GM18498 (cell line): ENCODE measurements around the gene TTLL12.

ENCODE experiments used
- ATAC-seq: cut with Tn5 transposase; IDR thresholded peaks from one replicate; pipeline ENCODE4 v1.9.1; 2021; ENCODE audit warnings: mild to moderate bottlenecking, moderate library complexity; ENCODE audit not compliant: unreplicated experiment

TTLL12 gene

DNA sequence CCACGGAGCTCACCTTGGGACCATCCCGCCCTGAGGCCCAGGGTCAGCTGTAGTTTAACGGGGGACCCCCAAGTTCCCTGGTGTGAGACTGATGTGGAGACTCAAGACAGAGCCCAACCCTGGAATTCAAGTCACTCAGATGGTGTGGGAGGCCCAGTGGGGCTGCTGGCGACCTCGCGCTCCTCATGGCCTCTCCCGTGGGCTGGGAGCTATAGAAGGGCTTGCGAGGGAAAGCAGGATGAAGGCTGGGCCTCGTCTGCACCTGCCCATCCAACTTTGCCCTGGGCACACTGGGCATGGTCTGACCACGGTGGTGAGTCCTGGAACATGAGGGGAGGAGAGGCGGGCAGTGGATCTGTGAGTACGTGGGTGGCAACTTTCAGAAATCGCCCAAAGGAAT, 13.6 kb upstream of the TTLL12 start:
- no peak for ATAC-seq

DNA sequence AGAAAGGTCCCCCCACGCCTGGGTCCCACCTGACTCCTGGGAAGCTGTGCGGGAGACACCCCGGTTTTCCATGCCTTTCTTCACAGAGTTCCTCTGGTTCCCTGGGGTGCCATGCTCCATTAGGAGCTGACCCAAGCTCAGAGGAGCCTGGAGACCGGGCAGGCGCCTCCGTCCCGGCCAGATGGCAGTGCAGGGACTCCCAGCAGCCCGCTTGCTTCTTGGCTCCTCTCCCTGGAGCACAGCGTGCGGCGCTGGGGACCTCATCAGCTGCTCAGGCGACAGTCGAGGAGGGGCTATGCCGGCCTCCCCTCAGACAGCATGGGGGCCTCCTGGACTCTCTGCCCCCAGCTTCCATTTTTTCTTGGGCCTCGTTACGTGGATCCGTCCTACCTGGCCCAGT, 13.1 kb upstream of the TTLL12 start:
- ATAC-seq, result no peak

DNA sequence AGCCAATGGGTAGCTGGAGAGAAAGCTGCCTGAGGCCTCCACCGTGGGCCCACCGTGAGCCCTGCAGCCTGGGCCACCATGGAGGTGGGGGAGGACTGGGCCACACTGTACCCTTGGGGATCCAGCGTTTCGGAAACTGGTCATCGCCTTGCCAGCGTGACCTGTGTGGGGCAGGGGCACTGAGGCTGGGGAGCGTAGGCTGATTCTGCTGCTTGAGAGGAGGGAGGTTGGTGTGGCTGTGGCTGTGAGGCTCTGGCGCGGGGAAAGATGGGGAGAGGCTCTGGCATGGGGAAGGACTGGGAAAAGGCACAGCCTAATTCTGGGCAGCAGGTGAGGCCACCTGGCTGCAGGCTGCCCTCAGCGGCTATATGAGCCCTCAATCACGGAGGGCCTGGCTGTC, 12.6 kb upstream of the TTLL12 start:
- ATAC-seq, result no peak

DNA sequence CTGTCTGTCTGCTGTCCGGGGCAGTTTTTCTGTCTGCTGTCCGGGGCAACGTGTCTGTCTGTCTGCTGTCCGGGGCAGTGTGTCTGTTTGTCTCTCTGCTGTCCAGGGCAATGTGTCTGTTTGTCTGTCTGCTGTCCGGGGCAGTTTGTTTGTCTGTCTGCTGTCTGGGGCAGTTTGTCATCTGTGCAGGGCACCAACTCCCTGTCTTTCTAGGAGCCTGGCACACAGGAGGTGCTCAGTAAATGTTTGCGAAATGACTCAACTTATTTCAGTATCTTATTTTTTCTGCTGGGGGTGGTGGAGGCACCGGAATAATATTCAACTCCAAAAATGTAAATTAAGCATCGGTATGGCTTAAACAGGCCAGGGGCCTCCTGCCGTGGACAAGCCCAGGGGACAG, 12.0 kb upstream of the TTLL12 start:
- no peak for ATAC-seq

DNA sequence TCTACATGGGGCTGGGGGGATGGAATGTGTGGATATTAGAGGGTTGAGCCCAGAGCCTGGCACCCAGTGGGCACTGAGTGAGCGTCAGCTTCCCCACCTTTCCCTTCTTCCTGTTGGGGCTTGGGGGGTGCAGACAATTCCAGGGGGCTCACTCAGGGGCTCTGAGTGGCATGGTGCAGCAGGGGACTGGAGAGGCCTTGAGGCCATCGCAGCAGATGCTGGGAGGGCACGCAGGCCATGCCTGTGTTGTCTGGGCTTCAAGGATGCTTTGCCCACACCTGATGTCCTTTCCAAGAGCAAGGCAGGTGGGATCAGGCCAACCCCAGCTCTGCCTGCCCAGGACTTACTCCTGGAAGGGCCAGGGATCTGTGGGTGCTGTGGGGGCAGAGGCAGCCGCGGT, 11.2 kb upstream of the TTLL12 start:
- no peak for ATAC-seq

DNA sequence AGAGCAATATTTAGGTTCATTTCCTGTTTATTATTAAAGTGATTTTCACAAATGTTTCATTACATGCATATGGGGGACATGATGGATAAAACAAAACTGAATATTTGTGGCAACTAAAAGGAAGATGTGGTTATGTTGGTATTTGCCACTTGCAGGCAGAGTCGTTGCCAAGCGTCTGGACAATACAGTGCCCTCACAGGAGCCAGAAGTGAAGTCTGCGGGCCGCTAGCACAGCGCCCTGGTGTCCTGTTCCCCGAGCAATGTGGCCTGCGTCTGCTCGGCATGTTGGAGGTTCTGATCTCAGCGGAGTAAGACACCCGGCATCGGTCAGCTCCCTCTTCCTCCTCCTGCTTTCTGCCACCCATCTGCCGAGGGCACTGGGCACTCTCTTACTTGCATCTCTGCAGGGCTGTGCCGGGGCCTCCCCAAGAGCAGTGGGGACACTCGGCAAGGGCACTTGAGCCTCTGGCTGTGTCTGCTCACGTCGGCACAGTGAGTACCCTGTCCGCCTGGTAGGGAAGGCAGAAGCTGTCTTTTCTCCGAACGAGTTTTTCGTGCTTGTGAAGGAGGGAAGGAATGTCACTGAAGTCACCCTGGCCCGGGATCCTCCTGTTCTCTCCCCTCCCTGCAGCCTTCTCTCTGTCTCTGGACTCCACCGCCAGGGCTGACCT, 10.5 kb upstream of the TTLL12 start:
- ATAC-seq, result no peak

DNA sequence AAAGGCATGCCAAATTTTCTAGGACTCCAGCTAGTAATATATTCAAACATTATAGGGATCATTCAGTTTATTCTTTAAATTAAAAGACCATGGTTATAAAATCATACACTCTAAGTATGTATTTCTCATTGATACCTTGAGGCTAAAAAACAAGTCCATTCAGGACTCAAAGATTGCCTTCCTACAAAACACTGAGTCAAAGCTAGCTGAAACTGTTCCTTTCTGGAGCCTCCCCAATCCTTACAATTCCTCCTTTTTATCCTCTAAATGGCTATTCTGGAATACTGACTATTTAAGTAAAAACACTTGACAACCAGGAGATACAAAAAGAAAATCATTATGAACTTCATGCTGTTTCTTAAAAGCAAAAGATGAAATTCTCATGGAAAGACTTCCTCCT, 4.9 kb upstream of the TTLL12 start:
- no peak for ATAC-seq

DNA sequence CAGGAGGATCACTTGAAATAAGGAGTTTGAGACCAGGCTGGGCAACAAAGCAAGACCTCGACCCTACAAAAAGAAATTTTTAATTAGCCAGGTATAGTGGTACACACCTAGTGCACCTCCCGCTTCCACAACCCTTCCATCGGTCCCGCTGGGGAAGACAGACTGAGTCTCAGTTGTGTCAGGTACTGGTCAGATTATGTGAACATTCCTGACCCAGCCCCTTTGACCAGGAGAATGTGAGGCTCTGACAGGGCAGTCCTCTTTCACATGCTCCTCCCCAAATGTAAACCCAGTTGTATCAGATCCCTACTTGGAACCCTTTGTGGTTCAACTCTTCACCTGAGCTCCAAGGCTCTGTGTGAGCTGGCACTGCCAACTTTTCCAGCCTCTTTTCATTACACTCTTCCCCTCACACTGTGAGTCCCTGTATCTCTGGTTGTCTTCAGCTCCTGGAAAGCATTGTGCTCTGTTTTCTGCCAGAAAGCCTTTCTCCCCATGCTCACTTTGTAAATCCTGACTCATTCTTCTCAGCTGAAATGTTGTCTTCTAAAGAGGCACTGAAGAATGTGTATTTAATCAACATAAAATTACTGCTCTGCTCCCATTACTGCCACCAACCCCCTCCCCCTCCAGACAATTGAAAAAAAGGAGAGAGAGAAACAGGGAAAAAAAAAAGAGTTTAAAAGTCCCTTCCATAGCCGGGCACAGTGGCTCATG, 2.1 kb upstream of the TTLL12 start:
- no peak for ATAC-seq

DNA sequence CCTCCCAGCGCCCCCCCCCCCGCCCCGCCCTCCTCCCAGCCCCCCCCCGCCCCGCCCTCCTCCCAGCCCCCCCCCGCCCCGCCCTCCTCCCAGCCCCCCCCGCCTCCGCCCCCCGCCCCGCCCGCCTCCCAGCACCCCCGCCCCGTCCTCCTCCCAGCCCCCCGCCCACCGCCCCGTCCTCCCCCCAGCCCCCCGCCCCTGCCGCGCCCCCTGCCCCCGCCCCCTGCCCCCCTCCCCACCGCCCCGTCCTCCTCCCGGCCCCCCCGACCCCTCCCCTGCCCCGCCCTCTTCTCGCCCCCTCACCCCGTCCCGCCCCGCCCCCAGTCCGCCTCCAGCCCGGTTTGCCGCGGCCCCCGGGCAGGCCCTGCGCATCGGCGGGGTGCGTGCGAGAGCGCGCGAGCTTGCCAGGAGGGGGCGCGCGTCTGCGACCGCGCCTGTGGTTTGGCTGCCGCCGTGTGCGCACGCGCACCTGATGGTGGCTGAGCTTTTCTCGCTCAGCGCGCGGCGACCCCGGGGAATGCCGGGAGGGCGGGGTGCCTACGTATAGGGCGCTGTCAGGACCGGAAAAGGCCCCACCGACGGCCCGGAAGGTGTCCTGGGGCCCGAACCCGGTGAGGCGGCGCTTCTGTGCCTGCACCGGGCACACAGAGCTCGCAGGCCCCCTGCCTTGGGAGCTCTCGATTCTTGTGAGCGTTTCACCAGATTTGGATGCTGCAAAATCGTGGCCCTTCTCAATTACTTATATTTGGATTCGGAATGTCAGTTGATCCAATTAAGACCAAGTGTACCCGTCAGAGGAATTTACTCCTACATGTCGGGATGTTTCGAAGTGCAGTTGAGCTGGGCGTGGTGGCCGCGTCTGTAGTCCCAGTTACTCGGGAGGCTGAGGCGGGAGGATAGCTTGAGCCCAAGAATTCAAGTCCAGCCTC, 501 bp upstream of the TTLL12 start:
- peak; percentile 88 for ATAC-seq

DNA sequence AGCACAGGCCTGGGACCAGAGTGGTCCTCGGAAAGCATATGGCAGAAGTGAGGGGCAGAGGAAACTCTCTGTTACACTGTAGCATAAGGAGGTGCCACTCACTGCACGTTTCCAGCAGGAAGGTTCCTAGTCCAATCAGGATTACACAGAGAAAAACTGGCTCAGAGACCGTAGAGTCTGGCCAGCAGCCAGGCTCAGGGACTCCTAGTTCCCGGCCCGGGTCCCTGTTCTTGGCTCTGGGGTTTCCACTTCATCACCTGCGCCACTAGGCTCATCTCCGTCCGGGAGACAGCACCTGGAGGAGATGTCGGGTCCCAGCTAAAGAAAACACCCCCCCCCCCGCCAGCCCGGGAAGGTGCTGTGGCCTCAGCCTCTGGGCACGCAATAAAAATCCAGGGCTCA, 1.1 kb downstream of the TTLL12 start:
- ATAC-seq, result no peak

DNA sequence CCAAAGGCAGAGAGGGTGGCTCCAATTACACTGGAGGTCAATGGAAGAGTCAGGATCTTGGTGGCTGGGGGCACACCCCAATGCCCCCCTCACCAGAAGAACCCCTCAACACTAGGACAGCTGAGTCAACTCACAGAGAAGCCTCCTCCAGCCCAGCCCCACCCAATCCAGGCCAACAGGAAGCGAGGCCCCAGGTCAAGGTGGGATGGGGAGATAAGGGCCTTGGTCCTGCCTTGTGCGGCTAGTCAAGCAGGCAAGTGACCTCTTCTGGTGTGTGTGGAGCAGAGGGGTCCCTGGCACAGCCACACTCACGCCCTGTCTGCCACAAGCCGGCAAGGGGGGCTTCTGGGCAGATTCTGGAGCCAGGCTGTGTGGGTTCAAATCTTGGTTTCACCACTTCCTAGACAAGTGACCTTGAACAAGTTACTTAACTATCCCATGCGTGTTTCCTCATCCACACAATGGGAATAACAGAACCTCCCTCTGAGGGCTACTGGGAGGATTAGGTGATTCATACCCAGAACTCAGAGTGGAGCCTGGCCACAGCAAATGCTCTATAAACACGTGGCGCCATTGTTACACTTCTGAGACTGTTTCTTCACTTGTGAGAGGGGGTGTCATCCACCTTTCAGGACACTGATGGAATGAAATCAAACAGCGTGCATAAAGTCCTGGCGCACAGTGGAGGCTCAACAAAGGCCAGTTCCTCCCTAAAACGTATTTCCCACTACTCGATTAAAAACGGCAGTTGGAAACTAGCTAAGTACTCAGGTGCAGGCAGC, 3.2 kb downstream of the TTLL12 start:
- ATAC-seq, result no peak

DNA sequence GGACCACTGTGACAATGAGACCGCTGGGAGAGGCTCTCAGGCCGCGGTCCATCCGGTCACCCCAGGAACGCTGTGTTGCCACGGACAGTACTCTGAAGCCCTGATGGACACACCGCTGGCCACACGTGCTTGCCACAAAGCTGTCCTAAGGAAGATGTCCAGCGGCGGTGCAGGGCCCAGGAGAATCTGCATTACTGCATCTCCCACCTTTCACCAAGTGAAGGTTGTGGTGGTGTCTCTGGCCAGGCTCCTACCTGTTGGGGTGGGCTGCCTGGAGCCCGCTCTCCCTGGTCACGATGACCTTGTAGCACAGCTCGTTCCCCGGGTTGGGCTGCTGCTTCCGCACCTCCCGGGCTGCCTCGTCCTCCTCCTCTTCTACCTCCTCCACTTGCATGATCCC, 4.2 kb downstream of the TTLL12 start:
- ATAC-seq, result no peak

DNA sequence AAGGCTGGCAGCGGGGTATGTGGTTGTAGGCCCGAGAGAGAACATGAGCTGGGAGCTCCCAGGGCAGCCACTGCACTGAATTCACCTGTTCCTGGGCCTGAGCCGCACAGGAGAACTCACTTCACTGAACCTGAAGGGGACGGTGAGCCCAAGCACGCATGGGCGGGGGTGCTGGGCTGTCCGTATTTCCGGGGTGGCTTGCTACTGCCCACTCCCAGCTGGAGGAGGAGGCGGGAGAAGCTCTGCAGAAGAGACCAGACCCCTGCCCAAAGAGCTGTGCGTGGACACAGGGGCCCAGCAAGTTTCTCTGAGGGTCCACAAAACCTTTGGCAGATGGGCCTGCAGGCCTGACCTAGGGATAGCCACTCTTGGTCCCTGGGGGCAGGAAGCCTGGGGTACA, 4.8 kb downstream of the TTLL12 start:
- no peak for ATAC-seq

DNA sequence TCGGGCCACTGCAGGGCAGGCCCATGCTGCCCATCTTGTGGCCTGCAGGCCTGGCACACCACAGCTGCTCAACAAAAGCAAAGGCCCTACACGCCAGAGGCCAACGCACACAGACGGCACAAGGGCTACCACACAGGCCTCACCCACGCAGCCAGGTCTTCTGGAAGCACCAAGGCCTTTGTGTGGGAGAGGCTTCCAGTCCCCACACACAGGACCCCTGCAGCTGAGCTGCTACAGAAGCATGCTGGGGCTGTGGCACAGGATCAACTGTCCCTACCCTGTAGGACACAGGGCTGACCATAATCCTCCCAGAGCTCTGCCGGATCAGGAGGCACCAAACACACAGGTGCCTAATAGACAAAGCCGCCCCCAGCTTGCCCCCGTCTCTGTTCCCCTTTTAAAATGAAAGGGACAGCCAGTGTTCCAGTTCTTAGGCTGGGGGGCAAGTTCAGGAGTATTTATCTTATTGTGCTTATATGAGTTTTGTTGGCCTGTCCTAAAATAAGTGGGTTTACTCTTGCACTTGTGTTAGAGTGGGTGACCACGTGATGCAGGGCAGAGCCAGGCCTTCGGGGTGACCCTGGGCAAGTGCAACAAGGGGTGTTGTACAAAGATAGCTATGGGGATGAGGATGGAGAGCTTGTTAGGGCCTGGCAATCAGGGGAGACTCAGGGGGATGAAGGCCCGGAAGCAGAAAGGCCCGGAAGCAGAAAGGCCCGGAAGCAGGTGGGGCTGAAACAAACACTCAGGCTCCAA, 5.4 kb downstream of the TTLL12 start:
- no peak for ATAC-seq

DNA sequence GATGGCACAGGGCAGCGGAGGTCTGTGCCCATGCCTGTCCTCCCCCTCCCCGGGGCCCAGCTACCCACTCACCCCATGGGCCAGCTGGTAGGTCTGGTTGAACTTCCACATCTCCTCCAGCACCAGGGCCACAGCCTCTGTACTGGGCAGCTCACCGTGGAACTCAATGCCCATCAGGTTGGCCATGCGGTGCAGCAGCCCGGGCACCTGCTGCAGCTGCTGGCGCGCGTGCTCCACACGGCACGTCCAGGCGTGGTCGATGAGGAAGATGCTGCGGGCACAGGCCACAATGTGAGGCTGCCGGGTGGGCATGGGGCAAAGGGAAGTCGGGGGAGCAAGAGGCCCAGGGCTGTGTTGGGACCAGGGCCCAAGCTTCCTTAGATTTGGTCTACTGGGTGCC, 6.3 kb downstream of the TTLL12 start:
- ATAC-seq, result no peak

DNA sequence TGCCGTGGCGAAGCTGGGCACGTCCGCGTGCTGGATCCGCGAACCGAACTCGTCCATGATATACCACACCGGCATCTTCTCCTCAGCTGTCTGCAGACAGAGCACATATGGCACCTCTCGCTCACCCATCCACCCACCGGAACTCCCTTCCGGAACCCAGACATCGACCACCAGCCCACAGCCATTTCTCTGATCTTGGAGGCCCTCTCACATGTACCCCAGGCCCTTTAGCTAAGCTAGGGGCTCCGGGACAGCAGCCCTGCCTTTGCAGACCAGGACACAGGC, 7.1 kb downstream of the TTLL12 start:
- ATAC-seq, result no peak

DNA sequence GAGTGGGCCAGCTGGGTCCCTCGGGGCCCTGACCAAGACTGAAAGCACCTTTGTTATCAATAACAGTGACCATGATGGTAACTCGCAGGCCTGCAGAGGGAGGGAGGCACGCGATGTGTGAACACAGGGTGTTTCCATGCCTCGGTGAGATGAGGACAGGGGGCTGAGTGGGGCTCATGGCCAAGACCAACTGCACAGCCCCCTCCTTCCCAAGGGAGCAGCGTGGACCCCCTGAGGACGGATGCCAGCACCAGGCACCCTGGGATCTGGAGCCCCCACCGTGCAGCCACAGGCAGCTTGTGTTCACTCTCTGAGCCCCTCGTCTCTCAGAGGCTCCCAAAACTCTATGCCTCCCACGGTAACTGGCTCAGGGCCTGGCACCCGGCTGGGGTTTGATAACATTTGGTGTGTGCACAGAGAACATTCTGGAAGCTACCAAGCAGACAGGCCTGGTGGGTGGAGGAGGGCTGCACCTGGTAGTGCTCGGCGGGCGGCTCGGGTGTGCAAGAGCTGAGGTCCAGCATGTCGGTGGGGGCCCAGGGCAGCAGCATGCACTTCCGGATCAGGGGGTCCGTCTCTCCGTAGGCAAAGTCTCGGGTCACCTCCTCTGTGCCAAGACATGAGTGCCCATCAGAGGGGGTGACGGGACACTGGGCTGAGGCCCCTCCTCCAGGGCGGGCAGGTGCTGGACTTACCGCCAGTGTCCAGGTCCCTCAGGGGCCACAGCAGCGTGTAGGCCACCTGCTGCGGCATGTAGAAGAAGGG, 7.6 kb downstream of the TTLL12 start:
- ATAC-seq, result no peak

DNA sequence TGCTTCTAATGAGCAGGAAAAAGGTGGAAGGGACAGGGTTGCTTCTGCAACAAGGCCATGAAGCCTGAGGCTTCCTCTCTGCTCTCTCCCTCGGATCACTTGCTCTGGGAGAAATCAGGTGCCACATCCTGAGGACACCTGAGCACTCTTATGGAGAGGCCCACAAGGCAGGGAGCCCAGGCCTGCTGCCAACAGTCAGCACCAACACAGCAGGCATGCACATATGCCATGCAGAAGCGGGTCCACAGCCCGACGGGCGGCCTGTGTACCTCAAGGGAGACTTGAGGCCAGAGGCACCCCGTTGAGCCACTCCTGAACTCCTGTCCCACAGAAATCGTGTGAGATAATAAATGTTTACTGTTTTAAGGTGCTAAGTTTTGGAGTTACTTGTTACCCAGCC, 9.5 kb downstream of the TTLL12 start:
- no peak for ATAC-seq

DNA sequence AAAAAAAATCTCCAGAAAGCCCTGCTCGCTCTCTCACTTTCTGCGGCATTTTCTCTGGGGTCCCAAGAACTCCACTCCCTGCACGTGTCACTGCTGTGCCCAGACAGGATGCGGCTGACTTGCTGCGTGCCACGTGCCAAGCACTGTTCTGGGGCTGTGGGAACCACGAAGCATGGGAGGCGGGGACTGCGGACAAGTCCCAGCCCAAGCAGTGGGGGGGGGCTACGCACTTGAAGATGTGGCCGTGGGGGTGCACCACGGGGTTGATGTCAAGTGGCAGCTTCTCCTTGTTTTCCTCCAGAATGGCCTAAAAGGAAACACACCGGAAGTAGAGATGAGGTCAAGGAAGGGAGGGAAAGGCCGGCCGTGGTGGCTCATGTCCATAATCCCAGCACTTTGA, 10.8 kb downstream of the TTLL12 start:
- ATAC-seq, result no peak
